Measurements from ENCODE around the gene AHNAK. TPM values are rescaled to one million over a fixed set of nuclear protein-coding genes. Genes with fewer than 3 reads are reported as not detected.

The AHNAK gene
- total RNA-seq, 4 donors from 2014 or later = 1,348 to 2,181 (median 1,745) TPM

DNA sequence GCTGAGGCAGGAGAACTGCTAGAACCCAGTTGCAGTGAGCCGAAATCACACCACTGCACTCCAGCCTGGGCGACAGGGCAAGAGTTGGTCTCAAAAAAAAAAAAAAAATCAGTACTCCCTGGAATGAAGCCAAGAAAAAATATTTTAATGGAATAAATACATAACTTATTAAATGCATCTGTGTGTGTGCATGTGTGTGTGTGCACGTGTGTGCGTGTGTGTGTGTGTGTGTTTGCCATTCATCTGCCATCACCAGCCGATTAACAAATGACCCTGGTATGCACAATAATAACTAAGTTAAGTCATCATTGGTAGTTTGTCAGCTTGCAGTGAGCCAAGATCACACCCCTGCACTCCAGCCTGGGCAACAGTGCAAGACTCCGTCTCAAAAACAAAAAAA, 162.8 kb downstream of the AHNAK start:
- H3K36me3 ChIP-seq = no peaks in the 10 kb centered on the region
- 32 to 65% methylated on average over 4 to 6 of the region's 6 CpGs for WGBS, 2 donors (ENCODE audit: low coverage in 1 of 2)
- TF ChIP-seq POLR2A (IDR thresholded peaks at IDR 0.05) = no peak
- no peak for TF ChIP-seq CTCF (IDR thresholded peaks at IDR 0.05)
- TF ChIP-seq POLR2AphosphoS5 (IDR thresholded peaks at IDR 0.05) = no peak
- no peak for TF ChIP-seq EP300 (IDR thresholded peaks at IDR 0.05)

More for the DNA sequence above, 162.8 kb downstream of the AHNAK start:
- H3K27me3 ChIP-seq = no peaks in the 10 kb centered on the region
- H3K27ac ChIP-seq = no peak overlapping the region
- H3K9me3 ChIP-seq = no peaks in the 10 kb centered on the region
- no peak for ATAC-seq
- H3K4me3 ChIP-seq = no peak overlapping the region
- H3K4me1 ChIP-seq = peaks cover 0 to 8% (median 0%) of the 10 kb centered on the region in 3 donors

Small RNAs within 50 kb of the gene (small RNA-seq; reads per million reads assigned to genes)
- gene EEF1G (0 reads per million in 4 donors), gene MIR6747 (0 to 0.26 (median 0) reads per million in 4 donors)

Other genes starting within 250 kb of the AHNAK start
- not detected for gene SCGB1D4, start 247.7 kb downstream of the AHNAK start, total RNA-seq
- 10 to 100 TPM; 10.1 to 16.3 (median 13.5) TPM for gene ASRGL1, start 209.4 kb downstream of the AHNAK start, total RNA-seq
- gene SCGB1A1, start 127.8 kb downstream of the AHNAK start, total RNA-seq = not detected
- gene EEF1G, start 27.1 kb upstream of the AHNAK start, total RNA-seq = 1,000 to 10,000 TPM; 1,070 to 1,712 (median 1,374) TPM
- gene TUT1, start 44.7 kb upstream of the AHNAK start, total RNA-seq = 1 to 10 TPM; 3.8 to 9.6 (median 7.6) TPM
- 10 to 100 TPM; 67.9 to 88.7 (median 85.6) TPM for gene MTA2, start 55.1 kb upstream of the AHNAK start, total RNA-seq
- gene EML3, start 66.0 kb upstream of the AHNAK start, total RNA-seq = 10 to 100 TPM; 25.4 to 36.7 (median 31.9) TPM
- 10 to 100 TPM in 3 of 4 donors, 1 to 10 TPM in 1; 3.0 to 18.3 (median 10.7) TPM for gene ROM1, start 66.5 kb upstream of the AHNAK start, total RNA-seq
- 10 to 100 TPM; 11.4 to 25.8 (median 22.4) TPM for gene B3GAT3, start 75.2 kb upstream of the AHNAK start, total RNA-seq
- 100 to 1,000 TPM in 3 of 4 donors, 10 to 100 TPM in 1; 87.8 to 151 (median 134) TPM for gene GANAB, start 99.8 kb upstream of the AHNAK start, total RNA-seq
- gene INTS5, start 106.5 kb upstream of the AHNAK start, total RNA-seq = 10 to 100 TPM; 12.6 to 19.0 (median 14.5) TPM
- 10 to 100 TPM; 19.3 to 39.5 (median 26.8) TPM for gene C11orf98, start 118.4 kb upstream of the AHNAK start, total RNA-seq
- 10 to 100 TPM in 1 of 4 donors, 1 to 10 TPM in 3; 2.0 to 18.6 (median 7.3) TPM for gene CSKMT, start 118.5 kb upstream of the AHNAK start, total RNA-seq
- gene UQCC3, start 124.9 kb upstream of the AHNAK start, total RNA-seq = 10 to 100 TPM in 1 of 4 donors, 1 to 10 TPM in 3; 7.3 to 10.1 (median 8.4) TPM
- gene LBHD1, start 125.5 kb upstream of the AHNAK start, total RNA-seq = 1 to 10 TPM; 1.2 to 3.9 (median 2.2) TPM
- gene UBXN1, start 132.3 kb upstream of the AHNAK start, total RNA-seq = 100 to 1,000 TPM; 162 to 185 (median 174) TPM
- gene LRRN4CL, start 142.7 kb upstream of the AHNAK start, total RNA-seq = 10 to 100 TPM; 20.1 to 42.1 (median 32.1) TPM
- gene BSCL2, start 160.6 kb upstream of the AHNAK start, total RNA-seq = 10 to 100 TPM; 25.7 to 37.8 (median 29.2) TPM
- gene GNG3, start 160.9 kb upstream of the AHNAK start, total RNA-seq = not detected
- 10 to 100 TPM; 24.2 to 43.7 (median 31.0) TPM for gene HNRNPUL2, start 180.7 kb upstream of the AHNAK start, total RNA-seq
- 10 to 100 TPM; 12.5 to 20.5 (median 19.8) TPM for gene TTC9C, start 181.7 kb upstream of the AHNAK start, total RNA-seq
- 10 to 100 TPM in 3 of 4 donors, 1 to 10 TPM in 1; 8.8 to 15.8 (median 12.3) TPM for gene ZBTB3, start 207.4 kb upstream of the AHNAK start, total RNA-seq
- 10 to 100 TPM; 34.4 to 49.5 (median 39.5) TPM for gene POLR2G, start 214.8 kb upstream of the AHNAK start, total RNA-seq
- 10 to 100 TPM in 3 of 4 donors, 1 to 10 TPM in 1; 5.5 to 23.4 (median 14.5) TPM for gene TAF6L, start 224.6 kb upstream of the AHNAK start, total RNA-seq
- gene TMEM179B, start 240.6 kb upstream of the AHNAK start, total RNA-seq = 10 to 100 TPM; 25.8 to 50.7 (median 33.9) TPM
- gene TMEM223, start 245.2 kb upstream of the AHNAK start, total RNA-seq = 10 to 100 TPM; 17.0 to 25.8 (median 19.1) TPM

All from gastroesophageal sphincter (tissue), 4 donors.